K562 (cell line): Measurements from ENCODE around the gene WDR70. TPM values are rescaled to one million over a fixed set of nuclear protein-coding genes. Genes with fewer than 3 reads are reported as not detected.
A peak's percentile ranks its signal among the peaks of the same experiment; 100 is the strongest.

Experiments used
- ATAC-seq: fragments of 200-7000 bp; cut with Tn5 transposase; 3 replicates; pipeline ENCODE4 v1.9.1; 2020; ENCODE audit warnings: moderate library complexity
- BruUV-seq: library from RNA; stranded (reverse); fragments of 400-500 nt; replicated peaks from 2 replicates; lab custom pipeline; 2021; lab: Mats Ljungman, UMichigan
- CTCF ChIA-PET: fragments of 300-600 bp; formaldehyde crosslinking; extraction: SDS; loops from one replicate; lab custom pipeline; 2021; ENCODE audit warnings: low intra/inter-chr PET ratio; lab: Yijun Ruan, JAX
- POLR2A ChIA-PET: fragments of 300-600, 350-650 bp; sonication (Branson Sonifier 250); formaldehyde crosslinking; extraction: SDS; loops from one replicate; lab custom pipeline; 2021; ENCODE audit warnings: antibody characterized with exemption, inconsistent platforms; lab: Yijun Ruan, JAX
- DNase-seq, 4 experiments: peaks; one replicate each; pipeline versions ENCODE4 v3.0.0 to v3.0.0-alpha.2; 2011 to 2018; ENCODE audit warnings: low spot score in 3 of 4, mixed read lengths in 3 of 4; ENCODE audit errors: extremely low read depth in 1 of 4
- FAIRE-seq: peaks from 2 replicates; lab custom pipeline; 2011; peaks lifted over from hg19 to GRCh38; lab: Jason Lieb, UNC
- H2AFZ ChIP-seq: 2 replicates; pipeline ENCODE4 v1.6.0; 2011; ENCODE audit warnings: low read depth, low read length, control low read depth, inconsistent platforms
- H3K27ac ChIP-seq: fragments of 200-600 bp; 3 replicates; pipeline ENCODE4 v1.8.0; 2011; ENCODE audit warnings: low read depth, mild to moderate bottlenecking, control low read depth, inconsistent platforms, low read length, moderate library complexity, mixed read lengths; ENCODE audit errors: extremely low read depth
- H3K27me3 ChIP-seq, 2 experiments: fragments of 300-600 bp in 1 of 2; 2 replicates in 1 of 2; 3 replicates in 1 of 2; pipeline versions ENCODE4 v1.6.0 to v1.8.0; 2011; ENCODE audit warnings: inconsistent platforms in 2 of 2, low read length in 2 of 2, mild to moderate bottlenecking in 1 of 2, mixed read lengths in 1 of 2, moderate library complexity in 1 of 2; ENCODE audit not compliant: control insufficient read depth in 2 of 2, insufficient read depth in 2 of 2
- H3K36me3 ChIP-seq: fragments of 300-600 bp; 3 replicates; pipeline ENCODE4 v1.8.0; 2011; ENCODE audit warnings: mild to moderate bottlenecking, low read length, inconsistent platforms; ENCODE audit not compliant: control insufficient read depth, insufficient read depth
- H3K4me1 ChIP-seq, 2 experiments: fragments of 200-600 bp in 1 of 2; replicated peaks in 1 of 2; 2 replicates in 1 of 2; 3 replicates in 1 of 2; pipeline versions ENCODE4 v1.5.1 to v1.8.0; 2011; ENCODE audit warnings: inconsistent platforms in 2 of 2, low read length in 2 of 2, mild to moderate bottlenecking in 1 of 2, mixed read lengths in 1 of 2, moderate library complexity in 1 of 2; ENCODE audit not compliant: control insufficient read depth in 2 of 2, insufficient read depth in 2 of 2
- H3K4me2 ChIP-seq: 2 replicates; pipeline ENCODE4 v1.6.1; 2011; ENCODE audit warnings: low read length, control low read depth, inconsistent platforms, mixed read lengths; ENCODE audit not compliant: insufficient read depth
- H3K4me3 ChIP-seq: fragments of 200-600 bp; sonication (generic), shearing (Covaris generic); 2 replicates; pipeline ENCODE4 v1.5.1; 2016; ENCODE audit warnings: control low read depth, inconsistent platforms
- H3K79me2 ChIP-seq: fragments of 200-600 bp; 3 replicates; pipeline ENCODE4 v1.8.0; 2011; ENCODE audit warnings: low read length, inconsistent platforms; ENCODE audit not compliant: control insufficient read depth, insufficient read depth
- H3K9ac ChIP-seq, 2 experiments: 2 replicates each; pipeline versions ENCODE4 v1.6.0 to v1.6.1; 2011; ENCODE audit warnings: low read depth in 2 of 2, low read length in 2 of 2, control low read depth in 1 of 2, inconsistent platforms in 1 of 2, mild to moderate bottlenecking in 1 of 2, mixed read lengths in 1 of 2; ENCODE audit not compliant: insufficient read depth in 1 of 2
- H3K9me1 ChIP-seq: one replicate; pipeline ENCODE4 v1.6.0; 2011; ENCODE audit warnings: inconsistent platforms, mild to moderate bottlenecking, low read length, moderate library complexity; ENCODE audit not compliant: control insufficient read depth, insufficient read depth
- H3K9me3 ChIP-seq: replicated peaks from 2 replicates; pipeline ENCODE4 v1.5.1; 2011; ENCODE audit warnings: low read depth, low read length, inconsistent platforms; ENCODE audit not compliant: control insufficient read depth, insufficient read depth
- H4K20me1 ChIP-seq: replicated peaks from 2 replicates; pipeline ENCODE4 v1.6.1; 2011; ENCODE audit warnings: low read length, inconsistent platforms, mixed read lengths; ENCODE audit not compliant: control insufficient read depth, insufficient read depth
- HDGF ChIP-seq: fragments of 450-650 bp; IDR thresholded peaks from 2 replicates; pipeline ENCODE4 v1.6.1; 2016
- HOMEZ ChIP-seq: fragments of 250-450 bp; sonication (Bioruptor Pico); IDR thresholded peaks from 2 replicates; pipeline ENCODE4 v1.4.0; 2020; ENCODE audit warnings: mild to moderate bottlenecking, moderate library complexity
- POLR3A ChIP-seq: IDR thresholded peaks from 2 replicates; pipeline ENCODE4 v1.6.1; 2011; ENCODE audit warnings: borderline replicate concordance, mild to moderate bottlenecking, moderate library complexity; ENCODE audit not compliant: insufficient read length, insufficient read depth; ENCODE audit errors: extremely low read depth
- ZNF146 ChIP-seq: IDR thresholded peaks from one replicate; pipeline ENCODE4 v1.6.1; 2018; ENCODE audit warnings: missing compliant biosample characterization; ENCODE audit not compliant: unreplicated experiment
- WGBS: fragments of 100-300 bp; shearing (Covaris generic); methylation state at CpG from one replicate; pipeline ENCODE4 v1.1.6; 2016; ENCODE audit warnings: low coverage, mixed read lengths; ENCODE audit not compliant: insufficient coverage; ENCODE audit errors: missing lambda C conversion rate; 5-methylcytosine and 5-hydroxymethylcytosine counted together
- in situ Hi-C: fragments of 300-500 bp; cut with MboI; formaldehyde crosslinking; loops from 4 replicates; pipeline ENCODE4 v1.15.0; 2018; ENCODE audit warnings: inconsistent platforms, mixed read lengths
- intact Hi-C: fragments of 100-400 bp; cut with micrococcal nuclease; formaldehyde crosslinking; loops from 2 replicates; pipeline ENCODE4 v1.14.2; 2022
- polyA plus RNA-seq, 8 experiments: library from polyadenylated mRNA; depleted of rRNA in 4 of 8; stranded (reverse) in 5 of 8; unstranded in 3 of 8; fragments of >200 nt; fragmentation: Nextera tagmentation in 2 of 8; fragmentation: Illumina TruSeq in 1 of 8; extraction: Ambion mirVana in 2 of 8; extraction: Trizol in 1 of 8; gene quantifications; 2 replicates each; pipeline versions ENCODE4 v1.2.1 to v1.2.3, GENCODE V29; 2011 to 2014; ENCODE audit warnings: inconsistent platforms in 1 of 8, missing spikeins in 1 of 8
- total RNA-seq, 7 experiments: library from RNA; depleted of rRNA in 6 of 7; stranded (reverse); fragments of >200 nt in 6 of 7; fragmentation: Illumina TruSeq in 2 of 7; extraction: Trizol in 2 of 7; gene quantifications; 2 replicates each; pipeline versions ENCODE4 v1.2.1 to v1.2.3, GENCODE V29; 2011 to 2021; ENCODE audit warnings: low replicate concordance in 1 of 7
- TF ChIP-seq, protein P1 (sequence below): fragments of 450-650 bp; formaldehyde crosslinking; IDR thresholded peaks from 2 replicates; pipeline ENCODE4 v1.4.0; 2020; ENCODE audit warnings: mild to moderate bottlenecking
- TF ChIP-seq, protein P2 (sequence below): fragments of 450-650 bp; formaldehyde crosslinking; IDR thresholded peaks from 2 replicates; pipeline ENCODE4 v1.4.0; 2020; ENCODE audit warnings: mild to moderate bottlenecking, mixed read lengths

Gene WDR70
- total and polyA plus RNA-seq, 9 of the 15 experiments (the other 6 are each of a cell fraction or from before 2014, with no cell fraction given): 16.8 to 46.6 (median 38.8) TPM

- TF ChIP-seq HOMEZ (CRISPR knock-in tag): no peak
- TF ChIP-seq, protein P1, sequence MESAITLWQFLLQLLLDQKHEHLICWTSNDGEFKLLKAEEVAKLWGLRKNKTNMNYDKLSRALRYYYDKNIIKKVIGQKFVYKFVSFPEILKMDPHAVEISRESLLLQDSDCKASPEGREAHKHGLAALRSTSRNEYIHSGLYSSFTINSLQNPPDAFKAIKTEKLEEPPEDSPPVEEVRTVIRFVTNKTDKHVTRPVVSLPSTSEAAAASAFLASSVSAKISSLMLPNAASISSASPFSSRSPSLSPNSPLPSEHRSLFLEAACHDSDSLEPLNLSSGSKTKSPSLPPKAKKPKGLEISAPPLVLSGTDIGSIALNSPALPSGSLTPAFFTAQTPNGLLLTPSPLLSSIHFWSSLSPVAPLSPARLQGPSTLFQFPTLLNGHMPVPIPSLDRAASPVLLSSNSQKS: no peak
- no peak for TF ChIP-seq ZNF146 (CRISPR knock-in tag)
- no peak for TF ChIP-seq POLR3A
These were observed 258.2 kb downstream of the WDR70 start (continued) for GRCh38 chr5:37637165-37637845.

DNA sequence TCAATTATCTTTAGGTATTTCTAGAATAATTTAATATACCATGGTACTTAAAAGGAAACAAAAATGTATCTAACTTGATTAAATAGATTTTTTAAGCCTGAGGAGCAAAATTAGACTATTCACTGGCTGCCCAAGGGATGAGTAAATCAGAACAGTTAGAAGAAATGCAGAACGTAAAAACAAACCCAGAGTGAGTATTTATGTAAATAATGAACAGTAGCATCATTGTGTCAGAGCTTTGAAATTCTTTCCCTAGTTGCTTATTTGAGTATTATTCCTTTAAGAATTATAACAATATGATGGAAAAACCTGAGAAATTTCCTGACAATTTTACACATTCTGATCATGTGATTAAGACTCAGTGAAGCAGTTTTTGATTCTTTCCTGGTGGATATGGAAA is 259.8 kb downstream of the WDR70 start:
- WGBS: 58% methylated on average over 1 of the region's 1 CpG
- no peak overlapping the region for H3K27ac ChIP-seq
- H3K4me3 ChIP-seq: no peak overlapping the region
- H3K4me2 ChIP-seq: no peak overlapping the region
- H3K79me2 ChIP-seq: no peaks in the 10 kb centered on the region
- H3K9me3 ChIP-seq: no peaks in the 10 kb centered on the region
- CTCF ChIA-PET: no interaction called here
- BruUV-seq: no TSS peak
- DNase-seq (no peak), ATAC-seq (no peak), FAIRE-seq (no peak)
- no peak for TF ChIP-seq HDGF
- TF ChIP-seq, protein P2, sequence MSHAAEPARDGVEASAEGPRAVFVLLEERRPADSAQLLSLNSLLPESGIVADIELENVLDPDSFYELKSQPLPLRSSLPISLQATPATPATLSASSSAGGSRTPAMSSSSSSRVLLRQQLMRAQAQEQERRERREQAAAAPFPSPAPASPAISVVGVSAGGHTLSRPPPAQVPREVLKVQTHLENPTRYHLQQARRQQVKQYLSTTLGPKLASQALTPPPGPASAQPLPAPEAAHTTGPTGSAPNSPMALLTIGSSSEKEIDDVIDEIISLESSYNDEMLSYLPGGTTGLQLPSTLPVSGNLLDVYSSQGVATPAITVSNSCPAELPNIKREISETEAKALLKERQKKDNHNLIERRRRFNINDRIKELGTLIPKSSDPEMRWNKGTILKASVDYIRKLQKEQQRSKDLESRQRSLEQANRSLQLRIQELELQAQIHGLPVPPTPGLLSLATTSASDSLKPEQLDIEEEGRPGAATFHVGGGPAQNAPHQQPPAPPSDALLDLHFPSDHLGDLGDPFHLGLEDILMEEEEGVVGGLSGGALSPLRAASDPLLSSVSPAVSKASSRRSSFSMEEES (CRISPR knock-in tag): peak; percentile 59
- H3K9me1 ChIP-seq: no peaks in the 10 kb centered on the region
- intact Hi-C loops: no loop called here
- POLR2A ChIA-PET: no interaction called here
- no peak overlapping the region for H3K9ac ChIP-seq
- H2AFZ ChIP-seq: no peak overlapping the region
- H3K36me3 ChIP-seq: no peaks in the 10 kb centered on the region
- no peaks in the 10 kb centered on the region for H3K4me1 ChIP-seq
- H4K20me1 ChIP-seq: no peaks in the 10 kb centered on the region
- in situ Hi-C loops: no loop called here
- no peaks in the 10 kb centered on the region for H3K27me3 ChIP-seq
